Duodenal mucosa (tissue), 2 donors: ENCODE measurements around the gene VSTM2L.

Experiments
- H3K27ac ChIP-seq: one replicate; pipeline ENCODE4 v1.7.0; 2013; ENCODE audit warnings: low read depth, low read length
- H3K27me3 ChIP-seq, 2 donors: one replicate each; pipeline ENCODE4 v1.7.0; 2013; ENCODE audit warnings: low read length in 2 of 2, control low read depth in 1 of 2; ENCODE audit not compliant: insufficient read depth in 2 of 2, control insufficient read depth in 1 of 2
- H3K36me3 ChIP-seq, 2 donors: one replicate each; pipeline ENCODE4 v1.7.0; 2013; ENCODE audit warnings: low read length in 2 of 2, control low read depth in 1 of 2; ENCODE audit not compliant: insufficient read depth in 2 of 2, control insufficient read depth in 1 of 2
- H3K4me1 ChIP-seq, 2 donors: one replicate each; pipeline ENCODE4 v1.7.0; 2013; ENCODE audit warnings: low read length in 2 of 2, control low read depth in 1 of 2; ENCODE audit not compliant: insufficient read depth in 2 of 2, control insufficient read depth in 1 of 2
- H3K4me3 ChIP-seq, 2 donors: one replicate each; pipeline ENCODE4 v1.7.0; 2013; ENCODE audit warnings: low read length in 2 of 2, low read depth in 1 of 2
- H3K9ac ChIP-seq, 2 donors: one replicate each; pipeline ENCODE4 v1.7.0; 2013; ENCODE audit warnings: low read length in 2 of 2, low read depth in 1 of 2
- H3K9me3 ChIP-seq, 2 donors: one replicate each; pipeline ENCODE4 v1.7.0; 2013; ENCODE audit warnings: low read length in 2 of 2, control low read depth in 1 of 2; ENCODE audit not compliant: control insufficient read depth in 1 of 2

Gene VSTM2L

DNA sequence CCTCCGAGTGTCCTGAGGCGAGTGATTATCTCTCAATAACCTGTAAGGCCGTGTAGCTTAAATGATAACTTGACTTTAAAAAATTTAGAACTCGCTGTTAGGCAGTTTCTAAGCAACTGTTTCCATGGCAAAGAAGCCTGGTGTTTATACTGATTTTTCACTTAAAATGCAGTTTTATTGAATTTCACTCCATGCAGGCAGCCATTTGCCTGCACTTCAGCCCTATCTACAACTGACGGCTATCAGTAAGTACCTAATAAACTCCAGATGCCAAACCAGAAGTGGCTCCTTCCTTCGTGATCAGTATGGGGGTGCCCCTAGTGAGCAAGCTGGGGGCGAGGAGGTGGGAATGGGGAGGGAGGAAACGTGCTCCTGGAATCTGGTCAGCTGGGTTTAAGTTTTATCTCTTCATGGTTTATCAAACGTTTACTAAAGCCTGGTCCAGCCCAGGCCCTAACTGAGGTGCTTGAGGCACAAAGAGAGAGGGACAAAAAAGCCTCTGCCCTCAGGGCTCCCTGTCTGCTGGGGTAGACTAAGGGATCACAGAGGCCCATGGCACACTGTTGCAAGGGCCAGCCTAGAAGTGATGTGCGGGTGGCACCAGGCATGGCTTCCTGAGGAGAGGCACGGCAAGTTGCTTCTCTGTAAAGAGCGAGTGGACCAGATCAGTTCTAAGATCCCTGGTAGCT is 84.8 kb downstream of the VSTM2L start:
- H3K27ac ChIP-seq, result no peak overlapping the region
- peaks cover 0 to 6% of the 10 kb centered on the region in 2 donors for H3K36me3 ChIP-seq
- H3K9ac ChIP-seq, result no peak overlapping the region

GRCh38 chr20:37988306-37988954 is 85.5 kb downstream of the VSTM2L start:
- Histone ChIP-seq H3K27ac (no peak overlapping the region), H3K9ac (no peak overlapping the region), H3K4me3 (no peak overlapping the region), H3K36me3 (peaks cover 0 to under 1% of the 10 kb centered on the region in 2 donors), H3K27me3 (no peaks in the 10 kb centered on the region), H3K4me1 (peaks cover 48 to 53% of the 10 kb centered on the region in 2 donors), H3K9me3 (no peaks in the 10 kb centered on the region)

More for the DNA sequence above, 84.8 kb downstream of the VSTM2L start:
- Histone ChIP-seq H3K27me3 (no peaks in the 10 kb centered on the region), H3K9me3 (no peaks in the 10 kb centered on the region), H3K4me1 (peaks cover 47 to 51% of the 10 kb centered on the region in 2 donors), H3K4me3 (no peak overlapping the region)

- no peak overlapping the region for H3K27ac ChIP-seq
- peaks cover 48 to 53% of the 10 kb centered on the region in 2 donors for H3K4me1 ChIP-seq
- H3K36me3 ChIP-seq, result peaks cover 0 to 11% of the 10 kb centered on the region in 2 donors
- H3K9me3 ChIP-seq, result no peaks in the 10 kb centered on the region
- no peak overlapping the region for H3K9ac ChIP-seq
- no peaks in the 10 kb centered on the region for H3K27me3 ChIP-seq
- no peak overlapping the region for H3K4me3 ChIP-seq
These were observed 86.8 kb downstream of the VSTM2L start for GRCh38 chr20:37989601-37990295.

GRCh38 chr20:37990571-37991151 is 87.7 kb downstream of the VSTM2L start:
- Histone ChIP-seq H3K27ac (no peak overlapping the region), H3K36me3 (peaks cover 6 to 20% of the 10 kb centered on the region in 2 donors), H3K4me1 (peaks cover 47 to 52% of the 10 kb centered on the region in 2 donors), H3K27me3 (no peaks in the 10 kb centered on the region), H3K9ac (no peak overlapping the region), H3K9me3 (no peaks in the 10 kb centered on the region), H3K4me3 (no peak overlapping the region)

- Histone ChIP-seq H3K9ac (no peak overlapping the region), H3K4me1 (peaks cover 41 to 45% of the 10 kb centered on the region in 2 donors), H3K27ac (no peak overlapping the region), H3K27me3 (no peaks in the 10 kb centered on the region), H3K36me3 (peaks cover 12 to 27% of the 10 kb centered on the region in 2 donors), H3K9me3 (no peaks in the 10 kb centered on the region), H3K4me3 (no peak overlapping the region)
These were observed 88.4 kb downstream of the VSTM2L start for GRCh38 chr20:37991157-37991866.

DNA sequence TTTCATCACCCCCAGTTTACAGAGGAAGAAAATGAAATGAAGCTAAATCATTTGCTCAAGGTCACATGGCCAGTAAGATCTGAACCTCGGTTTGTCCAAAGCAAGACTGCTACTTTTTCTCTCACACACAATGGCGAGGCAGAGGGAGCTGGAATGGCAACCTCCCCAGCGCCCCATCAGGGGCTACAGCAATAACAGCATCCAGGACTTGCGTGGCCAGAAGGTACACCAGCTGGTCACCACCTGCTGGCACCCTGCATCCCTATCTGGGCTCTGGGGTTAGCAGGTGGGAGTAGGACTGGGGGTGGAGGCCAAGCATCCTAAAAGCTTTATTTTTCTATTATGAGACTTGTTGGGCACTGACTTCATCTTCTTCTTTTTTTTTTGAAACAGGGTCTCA is 89.0 kb downstream of the VSTM2L start:
- Histone ChIP-seq H3K27me3 (no peaks in the 10 kb centered on the region), H3K27ac (no peak overlapping the region), H3K4me3 (no peak overlapping the region), H3K4me1 (peaks cover 35 to 39% of the 10 kb centered on the region in 2 donors), H3K36me3 (peaks cover 18 to 33% of the 10 kb centered on the region in 2 donors), H3K9ac (no peak overlapping the region), H3K9me3 (no peaks in the 10 kb centered on the region)

DNA sequence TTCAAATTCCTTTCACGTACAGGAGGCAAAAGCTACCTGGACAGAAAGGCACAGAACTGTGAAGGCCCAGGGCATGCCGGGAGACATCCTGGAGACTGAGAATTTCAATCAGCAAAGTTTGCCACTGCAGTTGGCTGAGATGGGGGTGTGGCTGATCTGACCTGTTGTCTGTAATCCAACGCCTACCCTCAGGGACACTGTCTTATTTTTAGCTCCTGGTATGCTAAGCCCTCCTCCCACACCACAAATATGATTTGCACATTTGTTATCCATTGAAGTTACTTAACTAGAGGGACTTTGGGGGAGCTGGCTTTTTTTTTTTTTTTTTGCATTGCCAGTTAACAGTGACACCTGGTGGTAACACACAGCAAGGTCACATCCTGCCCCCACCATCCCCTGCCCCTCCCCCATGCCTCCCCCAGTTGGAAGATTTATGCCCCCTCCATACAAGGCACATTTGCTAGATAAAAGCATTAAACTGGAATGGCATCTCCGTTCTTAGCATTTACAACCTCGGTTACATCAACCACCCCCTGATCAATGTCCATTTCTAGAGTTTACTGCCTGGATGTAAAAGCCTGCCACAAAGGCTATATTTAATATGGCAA is 90.0 kb downstream of the VSTM2L start:
- no peak overlapping the region for H3K4me3 ChIP-seq
- peaks cover 25 to 29% of the 10 kb centered on the region in 2 donors for H3K4me1 ChIP-seq
- H3K27me3 ChIP-seq, result no peaks in the 10 kb centered on the region
- H3K9ac ChIP-seq, result no peak overlapping the region
- H3K36me3 ChIP-seq, result peaks cover 23 to 41% of the 10 kb centered on the region in 2 donors
- H3K27ac ChIP-seq, result no peak overlapping the region
- no peaks in the 10 kb centered on the region for H3K9me3 ChIP-seq

DNA sequence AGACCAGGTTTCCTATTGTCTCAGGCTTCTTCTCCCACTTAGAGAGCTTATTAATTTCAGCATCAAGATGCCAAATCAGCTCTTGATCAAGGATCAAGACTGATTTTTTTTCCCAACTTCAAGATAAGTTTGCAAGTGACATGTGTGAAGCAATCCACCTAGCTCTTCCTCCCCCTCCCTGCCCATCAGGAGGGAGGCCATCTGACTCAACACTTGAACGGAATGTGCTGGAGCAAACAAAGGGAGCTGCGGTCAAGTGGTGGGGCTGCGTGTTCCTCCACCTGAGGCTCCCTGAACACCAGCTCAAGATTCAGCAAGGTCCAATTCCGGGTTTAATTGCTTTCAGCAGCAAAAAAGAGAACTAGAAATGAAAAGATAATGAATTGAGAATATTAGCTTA is 91.6 kb downstream of the VSTM2L start:
- no peaks in the 10 kb centered on the region for H3K27me3 ChIP-seq
- H3K9me3 ChIP-seq, result no peaks in the 10 kb centered on the region
- H3K4me3 ChIP-seq, result no peak overlapping the region
- H3K36me3 ChIP-seq, result peaks cover 35 to 56% of the 10 kb centered on the region in 2 donors
- H3K9ac ChIP-seq, result no peak overlapping the region
- H3K4me1 ChIP-seq, result peaks cover 17 to 20% of the 10 kb centered on the region in 2 donors
- H3K27ac ChIP-seq, result no peak overlapping the region
